WI38 (cell line): ENCODE results near the gene HS2ST1.
"Not testable (repeated sequence)": the region's sequence is repeated elsewhere in the genome, so short reads cannot be mapped to it uniquely, and the experiment has no call there.

Experiments used
- H3K4me3 ChIP-seq: 2 replicates; pipeline ENCODE4 v1.5.1; 2011; ENCODE audit warnings: low read depth, mild to moderate bottlenecking, control low read depth, low read length
- TF ChIP-seq, protein P1 (sequence below): IDR thresholded peaks from 2 replicates; pipeline ENCODE4 v1.5.1; 2012; ENCODE audit warnings: low read depth, mild to moderate bottlenecking, control low read depth, low read length

Gene HS2ST1

DNA sequence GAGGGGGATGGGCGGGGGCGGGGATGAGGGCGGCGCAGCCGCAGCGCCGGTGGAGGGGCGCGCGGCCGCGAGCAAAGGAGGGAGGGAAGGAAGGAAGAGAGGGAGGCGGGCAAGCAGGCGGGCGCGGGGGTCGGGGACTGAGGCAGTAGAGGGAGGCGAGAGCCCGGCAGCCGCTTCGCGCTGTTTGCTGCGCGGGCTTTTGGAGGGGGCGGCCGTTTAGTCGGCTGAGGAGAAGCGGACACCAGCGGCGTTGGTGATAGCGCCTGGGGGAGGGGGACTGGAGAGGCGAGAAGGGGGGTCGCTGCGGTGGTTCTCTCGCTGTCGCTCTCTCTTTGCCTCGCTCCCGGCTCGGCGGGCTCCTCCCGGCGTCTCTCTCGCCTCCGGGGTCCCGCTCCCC, at the start of gene HS2ST1:
Gene HS2ST1 (plus strand): TSS at position 35 of the 397 bp plus-strand sequence.
- TF ChIP-seq, protein P1, sequence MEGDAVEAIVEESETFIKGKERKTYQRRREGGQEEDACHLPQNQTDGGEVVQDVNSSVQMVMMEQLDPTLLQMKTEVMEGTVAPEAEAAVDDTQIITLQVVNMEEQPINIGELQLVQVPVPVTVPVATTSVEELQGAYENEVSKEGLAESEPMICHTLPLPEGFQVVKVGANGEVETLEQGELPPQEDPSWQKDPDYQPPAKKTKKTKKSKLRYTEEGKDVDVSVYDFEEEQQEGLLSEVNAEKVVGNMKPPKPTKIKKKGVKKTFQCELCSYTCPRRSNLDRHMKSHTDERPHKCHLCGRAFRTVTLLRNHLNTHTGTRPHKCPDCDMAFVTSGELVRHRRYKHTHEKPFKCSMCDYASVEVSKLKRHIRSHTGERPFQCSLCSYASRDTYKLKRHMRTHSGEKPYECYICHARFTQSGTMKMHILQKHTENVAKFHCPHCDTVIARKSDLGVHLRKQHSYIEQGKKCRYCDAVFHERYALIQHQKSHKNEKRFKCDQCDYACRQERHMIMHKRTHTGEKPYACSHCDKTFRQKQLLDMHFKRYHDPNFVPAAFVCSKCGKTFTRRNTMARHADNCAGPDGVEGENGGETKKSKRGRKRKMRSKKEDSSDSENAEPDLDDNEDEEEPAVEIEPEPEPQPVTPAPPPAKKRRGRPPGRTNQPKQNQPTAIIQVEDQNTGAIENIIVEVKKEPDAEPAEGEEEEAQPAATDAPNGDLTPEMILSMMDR = no peak

DNA sequence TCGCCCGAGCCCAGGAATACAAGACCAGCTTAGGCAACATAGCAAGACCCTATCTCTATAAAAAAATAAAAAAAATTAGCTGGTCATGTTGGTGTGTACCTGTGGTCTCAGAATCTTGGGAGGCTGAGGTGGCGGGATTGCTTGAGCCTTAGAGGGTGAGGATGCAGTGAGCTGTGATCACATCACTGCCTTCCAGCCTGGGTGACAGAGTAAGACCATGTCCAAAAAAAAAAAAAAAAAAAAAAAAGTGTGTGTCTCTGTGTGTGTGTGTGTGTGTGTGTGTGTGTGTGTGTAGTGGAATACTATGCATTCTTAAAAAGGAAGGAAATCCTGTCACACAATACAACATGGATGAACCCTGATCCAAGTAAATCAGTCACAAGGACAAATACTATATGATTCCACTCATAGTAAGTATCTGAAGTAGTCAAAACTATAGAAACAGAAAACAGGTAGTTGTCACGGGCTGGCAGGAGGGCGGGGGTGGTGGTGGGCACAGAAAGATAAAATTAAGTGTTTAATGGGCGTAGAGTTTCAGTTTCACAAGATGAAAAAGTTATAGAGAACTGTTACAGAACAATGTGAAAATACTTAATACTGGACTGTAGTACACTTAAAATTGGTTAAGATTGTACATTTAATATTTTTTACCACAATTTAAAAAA, 48.3 kb upstream of the HS2ST1 start:
- TF ChIP-seq, protein P1 = no peak

More for the DNA sequence above, at the start of gene HS2ST1:
- H3K4me3 ChIP-seq = peak within 1 kb of the TSS; percentile 99

DNA sequence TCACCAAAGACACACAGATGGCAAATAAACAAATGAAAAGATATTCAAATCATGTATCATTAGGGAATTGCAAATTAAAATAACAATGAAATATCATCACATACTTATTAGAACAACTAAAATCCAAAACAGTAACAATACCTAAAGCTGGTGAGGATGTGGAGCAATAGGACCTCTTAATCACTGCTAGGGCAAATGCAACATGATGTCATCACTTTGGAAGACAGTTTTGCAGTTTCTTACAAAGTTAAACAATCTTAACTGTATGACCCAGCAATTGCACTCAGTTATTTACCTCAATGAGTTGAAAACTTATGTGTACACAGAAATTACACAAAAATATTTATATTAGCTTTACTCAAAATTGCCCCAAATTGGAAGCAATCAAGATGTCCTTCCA, 47.8 kb upstream of the HS2ST1 start:
- TF ChIP-seq, protein P1 = no peak
- H3K4me3 ChIP-seq = no peak overlapping the region

More for the DNA sequence above, 48.3 kb upstream of the HS2ST1 start:
- no peak overlapping the region for H3K4me3 ChIP-seq

DNA sequence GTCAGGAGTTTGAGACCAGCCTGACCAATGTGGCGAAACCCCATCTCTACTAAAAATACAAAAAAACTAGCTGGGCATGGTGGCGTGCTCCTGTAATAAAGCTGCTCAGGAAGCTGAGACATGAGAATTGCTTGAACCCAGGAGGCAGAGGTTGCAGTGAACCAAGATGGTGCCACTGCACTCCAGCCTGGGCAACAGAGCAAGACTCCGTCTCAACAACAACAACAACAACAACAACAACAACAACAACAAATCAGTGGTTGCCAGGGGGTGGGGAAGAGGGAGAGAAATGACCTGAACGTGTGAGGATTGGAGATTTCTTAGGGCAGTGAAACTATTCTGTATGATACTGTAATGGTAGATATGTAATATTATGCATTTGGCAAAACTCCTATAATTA, 47.2 kb upstream of the HS2ST1 start:
- H3K4me3 ChIP-seq = not testable (repeated sequence)

DNA sequence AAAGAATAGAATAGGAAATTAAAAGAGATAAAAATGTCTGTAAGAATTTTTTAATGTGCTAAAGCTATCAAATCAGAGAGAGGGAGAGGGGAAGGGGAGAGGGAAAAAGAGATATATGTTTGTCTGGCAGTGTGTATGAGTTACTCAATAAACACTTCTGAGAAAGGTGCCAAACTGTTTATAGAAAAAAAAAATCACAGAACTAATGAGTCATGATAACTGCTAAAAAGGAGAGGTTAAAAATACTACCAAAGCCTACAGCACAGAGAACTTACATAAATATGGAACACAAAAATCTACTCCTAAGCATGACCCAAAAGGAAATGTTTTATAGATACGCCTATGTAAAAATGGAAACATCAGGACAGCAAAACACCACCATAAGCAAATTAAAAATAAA, 46.0 kb upstream of the HS2ST1 start:
- TF ChIP-seq, protein P1 = no peak

DNA sequence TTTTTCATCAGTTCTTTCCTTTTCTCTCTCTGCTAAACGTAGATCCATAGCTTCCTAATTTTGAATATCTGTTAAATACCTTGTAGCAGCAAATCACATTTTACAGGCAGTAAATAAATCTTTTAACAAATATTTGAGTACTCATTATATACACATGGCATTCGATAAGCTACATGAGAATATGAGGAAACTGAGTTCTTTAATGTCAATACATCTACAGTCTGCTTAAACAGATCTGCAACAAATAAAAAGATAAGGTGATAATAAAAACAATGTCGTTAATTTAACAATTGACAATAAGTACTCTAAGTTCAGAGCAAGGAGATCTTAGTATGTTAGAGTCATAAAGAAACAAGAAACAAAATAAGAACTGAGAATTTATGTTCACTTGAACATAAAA, 43.4 kb upstream of the HS2ST1 start:
- TF ChIP-seq, protein P1 = no peak
- H3K4me3 ChIP-seq = no peak overlapping the region

More for the DNA sequence above, 46.0 kb upstream of the HS2ST1 start:
- H3K4me3 ChIP-seq = no peak overlapping the region

DNA sequence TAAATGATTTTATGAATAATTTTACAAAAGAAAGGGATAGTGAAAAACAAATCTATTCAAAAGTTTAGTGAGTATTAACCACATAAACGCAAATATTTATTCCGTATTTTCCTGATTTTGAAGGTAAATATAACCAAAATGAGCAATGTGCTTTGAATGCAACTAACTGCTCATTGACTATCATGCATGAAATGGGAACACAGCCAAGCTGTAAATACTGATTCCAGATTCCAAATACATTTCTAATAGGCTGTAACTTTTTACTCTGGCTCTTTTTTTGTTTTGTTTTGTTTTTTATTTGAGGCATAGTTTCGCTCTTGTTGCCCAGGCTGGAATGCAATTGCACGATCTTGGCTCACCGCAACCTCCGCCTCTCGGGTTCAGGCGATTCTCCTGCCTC, 42.3 kb upstream of the HS2ST1 start:
- no peak overlapping the region for H3K4me3 ChIP-seq
- TF ChIP-seq, protein P1 = no peak

DNA sequence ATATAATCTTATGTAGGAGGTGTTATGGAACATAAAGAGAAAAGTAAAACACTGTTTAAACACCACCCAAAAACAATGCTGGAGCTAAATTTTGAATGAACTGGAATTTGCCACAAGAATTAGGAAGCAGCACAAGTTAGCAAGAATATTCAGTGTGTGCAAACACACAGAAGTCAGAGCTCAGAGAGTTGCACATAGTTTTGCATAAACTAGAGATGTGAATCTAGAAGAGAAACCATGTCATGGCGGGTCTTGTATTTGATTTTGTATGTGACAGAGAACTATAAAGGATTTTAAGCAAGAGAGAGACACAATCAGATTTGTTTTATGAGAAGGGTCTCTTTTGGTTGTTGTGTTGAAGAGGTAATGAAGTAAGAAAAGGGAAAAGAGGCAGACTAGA, 38.7 kb upstream of the HS2ST1 start:
- H3K4me3 ChIP-seq = no peak overlapping the region
- TF ChIP-seq, protein P1 = no peak
